Stimulated activated CD4-positive, alpha-beta T cell treated with anti-CD3 and anti-CD28 coated beads, Interleukin-2, amount 100 ng/mL, for 48 hours (primary cell): ENCODE data around the gene CNIH2.
A peak's percentile ranks its signal among the peaks of the same experiment; 100 is the strongest.

Source experiments
- DNase-seq, 2 donors: peaks; one replicate each; pipeline ENCODE4 v3.0.0-alpha.2; 2020

The CNIH2 gene

DNA sequence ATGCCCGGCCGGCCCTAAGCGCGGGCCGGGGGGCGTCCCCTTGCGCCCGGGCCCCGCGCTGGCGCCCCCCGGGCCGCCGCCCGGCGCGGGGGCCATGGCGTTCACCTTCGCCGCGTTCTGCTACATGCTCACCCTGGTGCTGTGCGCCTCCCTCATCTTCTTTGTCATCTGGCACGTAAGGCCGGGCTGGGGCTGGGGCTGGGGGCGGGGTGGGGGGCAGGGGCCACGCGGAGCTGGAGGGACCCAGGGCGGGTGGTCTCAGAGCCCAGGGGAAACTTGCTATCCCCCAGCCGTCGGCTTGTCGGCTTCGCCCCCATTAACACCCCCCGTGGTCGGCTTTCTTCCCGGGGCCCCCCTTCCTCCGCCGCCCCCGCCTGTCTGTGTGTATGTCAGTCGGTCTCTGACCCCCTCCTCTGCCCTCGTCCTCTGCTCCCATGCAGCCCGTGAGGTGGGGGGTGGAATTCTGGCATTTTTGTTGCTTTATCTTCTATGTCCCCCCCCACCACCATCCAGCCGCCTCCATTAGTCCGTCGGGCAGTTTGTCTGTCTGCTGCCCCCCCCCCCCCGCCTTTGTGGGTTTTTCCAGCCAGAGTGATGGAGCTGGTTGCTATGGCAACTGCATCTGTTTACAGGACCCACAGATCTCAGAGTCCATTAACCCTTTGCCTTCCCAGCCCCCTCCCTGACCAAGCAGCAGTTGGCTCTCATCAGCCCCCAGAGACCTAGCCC is 552 bp downstream of the CNIH2 start:
- DNase-seq: no peak

- DNase-seq: no peak
Measured at GRCh38 chr11:66279092-66279734, 1.2 kb downstream of the CNIH2 start.

- DNase-seq: no peak
Measured at GRCh38 chr11:66280428-66280827, 2.5 kb downstream of the CNIH2 start.

DNA sequence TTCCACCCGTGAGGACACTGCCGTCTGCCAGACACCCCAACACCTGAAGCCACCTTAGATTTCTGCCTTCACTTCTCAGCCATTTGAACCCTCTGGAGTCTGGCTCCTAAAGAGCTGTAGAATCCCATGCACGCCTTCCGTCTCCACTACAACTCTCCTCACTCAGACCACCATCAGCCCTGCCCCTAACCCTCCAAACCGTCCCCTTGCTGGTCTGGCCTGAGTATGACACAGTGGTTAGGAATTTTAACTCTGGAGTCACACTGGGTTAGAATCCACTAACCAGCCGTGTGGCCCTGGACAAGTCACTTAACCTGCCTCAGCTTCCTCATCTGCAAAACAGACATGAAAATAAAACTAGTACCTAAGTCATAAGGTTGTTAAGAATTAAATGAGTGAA is 3.0 kb downstream of the CNIH2 start:
- DNase-seq: no peak

GRCh38 chr11:66281776-66282467 is 3.9 kb downstream of the CNIH2 start:
- DNase-seq: no peak

DNA sequence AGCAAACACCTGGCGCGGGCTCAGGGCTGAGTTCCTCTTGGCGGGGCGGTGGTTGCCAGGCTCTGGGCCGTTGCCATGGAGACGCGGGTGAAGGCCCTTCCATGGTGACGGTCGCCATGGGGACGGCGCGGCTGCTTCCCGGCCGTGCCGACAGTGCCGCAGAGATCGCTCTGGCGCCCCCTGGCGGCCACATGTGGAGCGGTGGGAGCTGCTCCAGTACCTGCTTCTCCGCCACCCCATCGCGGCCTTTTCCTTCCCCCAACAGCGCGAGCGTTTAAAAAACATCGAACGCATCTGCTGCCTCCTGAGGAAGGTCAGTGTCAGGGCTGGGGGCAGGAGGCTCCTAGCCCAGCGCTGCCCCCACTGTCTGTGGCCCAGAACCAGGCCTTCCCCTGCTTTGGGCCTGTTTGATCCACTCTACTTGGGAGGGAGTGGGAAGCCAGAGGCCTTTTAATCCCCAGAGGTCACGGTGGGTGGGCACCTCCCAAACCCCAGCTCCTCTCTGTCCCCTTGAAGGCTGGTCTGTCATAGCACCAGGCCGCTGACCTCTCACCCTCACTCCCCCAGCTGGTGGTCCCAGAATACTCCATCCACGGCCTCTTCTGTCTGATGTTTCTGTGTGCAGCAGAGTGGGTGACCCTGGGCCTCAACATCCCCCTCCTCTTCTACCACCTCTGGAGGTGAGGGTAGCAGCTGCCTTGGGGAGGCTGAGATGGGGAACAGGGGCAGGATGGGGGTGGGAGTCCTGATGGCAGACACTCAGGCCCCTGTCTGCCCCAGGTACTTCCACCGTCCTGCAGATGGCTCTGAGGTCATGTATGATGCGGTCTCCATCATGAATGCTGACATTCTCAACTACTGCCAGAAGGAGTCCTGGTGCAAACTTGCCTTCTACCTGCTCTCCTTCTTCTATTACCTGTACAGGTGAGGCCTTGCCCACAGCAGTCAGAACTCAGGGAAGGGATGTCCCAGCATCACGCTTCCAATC is 4.8 kb downstream of the CNIH2 start:
- peak; percentile 99 for DNase-seq

- no peak for DNase-seq
Measured at GRCh38 chr11:66283461-66284105, 5.6 kb downstream of the CNIH2 start.

DNA sequence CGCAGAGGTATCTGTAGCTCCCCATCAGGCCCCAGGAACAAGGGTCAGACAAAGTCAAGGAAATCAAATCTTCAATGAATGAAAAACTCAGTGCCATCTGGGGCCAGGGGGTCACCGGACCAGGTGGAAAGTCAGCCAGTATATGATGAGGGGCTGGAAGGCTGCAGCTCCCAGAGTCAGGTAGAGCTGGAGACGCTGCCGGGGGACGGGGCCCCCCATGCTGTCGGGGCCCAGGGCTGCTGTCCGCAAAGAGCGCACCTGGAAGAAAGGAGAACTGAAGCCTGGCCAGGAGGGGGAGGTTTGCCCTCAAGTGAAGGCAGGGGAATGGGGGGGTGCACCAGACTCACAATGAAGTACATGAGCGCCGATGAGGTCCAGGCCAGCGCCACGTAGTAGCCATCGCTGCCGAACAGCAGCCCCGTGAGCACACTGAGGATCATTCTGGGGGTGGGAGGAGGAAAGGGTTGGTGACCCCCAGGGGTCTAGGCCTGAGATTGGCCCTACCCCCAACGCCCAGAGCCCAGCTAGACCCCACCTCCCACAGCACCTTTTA is 6.6 kb downstream of the CNIH2 start:
- no peak for DNase-seq

GRCh38 chr11:66285250-66285947 is 7.4 kb downstream of the CNIH2 start:
- DNase-seq: no peak

GRCh38 chr11:66286699-66287098 is 8.7 kb downstream of the CNIH2 start:
- no peak for DNase-seq

DNA sequence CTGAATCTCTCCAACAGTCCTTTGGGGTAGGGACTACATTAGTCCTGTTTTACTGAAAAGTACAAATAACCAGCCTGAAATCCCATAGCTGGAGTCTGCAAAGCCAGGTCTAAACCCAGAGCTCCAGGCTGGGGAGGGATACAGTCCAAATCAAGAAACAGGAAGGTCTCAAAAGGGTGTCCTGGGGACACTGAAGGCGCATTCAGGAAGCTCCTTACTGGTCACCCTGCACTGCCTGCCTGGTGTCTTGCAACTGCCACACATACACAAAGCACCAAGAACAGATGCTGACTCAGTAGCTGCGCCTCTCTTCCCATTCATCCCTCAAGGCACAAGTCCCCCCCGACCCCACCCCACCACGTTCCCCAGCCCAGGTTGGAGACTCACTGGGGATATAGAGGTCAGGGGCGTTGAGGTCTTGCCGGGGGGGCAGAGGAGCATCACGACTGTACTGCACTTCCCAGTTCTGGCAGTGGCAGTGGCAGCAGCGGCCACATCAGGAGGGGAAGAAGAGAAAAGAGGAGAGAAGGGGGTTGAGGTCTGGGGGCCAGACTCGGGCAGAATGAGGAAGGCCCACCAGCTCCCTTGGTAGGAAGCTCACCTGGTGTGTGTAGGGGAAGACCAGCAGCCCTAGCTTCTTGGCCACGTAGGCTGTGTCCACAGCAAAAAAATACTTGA is 9.4 kb downstream of the CNIH2 start:
- DNase-seq: no peak

DNA sequence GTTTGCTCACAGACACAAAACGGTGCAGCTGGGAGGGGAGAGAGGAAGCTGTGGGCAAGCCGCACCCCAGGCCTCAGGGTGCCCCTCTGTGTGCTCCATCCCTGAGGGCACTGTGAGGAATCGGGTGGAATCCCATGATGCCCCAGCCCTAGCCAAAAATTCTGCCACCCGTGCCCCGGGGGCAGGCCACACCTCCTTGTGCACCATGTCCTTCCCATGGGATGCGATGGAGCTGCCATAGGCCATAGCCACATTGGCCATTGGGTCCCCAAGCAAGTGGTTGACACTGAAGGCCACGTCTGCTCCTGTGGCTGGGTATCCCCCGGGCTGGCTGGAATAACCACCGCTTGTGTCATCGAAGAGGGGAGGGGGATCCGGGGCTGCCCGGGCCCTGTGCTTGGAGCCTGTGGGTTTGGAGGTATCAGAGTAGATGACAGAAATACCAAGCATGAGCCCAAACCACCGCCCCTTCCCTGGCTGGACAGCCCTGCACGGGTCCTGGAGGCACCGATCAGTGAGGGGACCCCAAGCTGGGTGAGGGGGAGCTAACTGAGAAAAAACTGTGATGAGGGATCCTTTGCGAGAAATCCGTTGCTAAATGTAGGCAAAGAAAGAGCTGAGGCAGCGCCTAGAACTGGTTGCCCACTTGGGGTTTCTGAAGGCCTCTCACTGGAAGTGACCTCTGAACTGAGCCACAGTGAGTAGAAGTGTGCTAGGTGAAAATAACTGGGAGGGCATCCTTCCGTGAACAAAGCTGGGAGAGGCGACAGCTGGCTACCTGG is 10.1 kb downstream of the CNIH2 start:
- DNase-seq: no peak

DNA sequence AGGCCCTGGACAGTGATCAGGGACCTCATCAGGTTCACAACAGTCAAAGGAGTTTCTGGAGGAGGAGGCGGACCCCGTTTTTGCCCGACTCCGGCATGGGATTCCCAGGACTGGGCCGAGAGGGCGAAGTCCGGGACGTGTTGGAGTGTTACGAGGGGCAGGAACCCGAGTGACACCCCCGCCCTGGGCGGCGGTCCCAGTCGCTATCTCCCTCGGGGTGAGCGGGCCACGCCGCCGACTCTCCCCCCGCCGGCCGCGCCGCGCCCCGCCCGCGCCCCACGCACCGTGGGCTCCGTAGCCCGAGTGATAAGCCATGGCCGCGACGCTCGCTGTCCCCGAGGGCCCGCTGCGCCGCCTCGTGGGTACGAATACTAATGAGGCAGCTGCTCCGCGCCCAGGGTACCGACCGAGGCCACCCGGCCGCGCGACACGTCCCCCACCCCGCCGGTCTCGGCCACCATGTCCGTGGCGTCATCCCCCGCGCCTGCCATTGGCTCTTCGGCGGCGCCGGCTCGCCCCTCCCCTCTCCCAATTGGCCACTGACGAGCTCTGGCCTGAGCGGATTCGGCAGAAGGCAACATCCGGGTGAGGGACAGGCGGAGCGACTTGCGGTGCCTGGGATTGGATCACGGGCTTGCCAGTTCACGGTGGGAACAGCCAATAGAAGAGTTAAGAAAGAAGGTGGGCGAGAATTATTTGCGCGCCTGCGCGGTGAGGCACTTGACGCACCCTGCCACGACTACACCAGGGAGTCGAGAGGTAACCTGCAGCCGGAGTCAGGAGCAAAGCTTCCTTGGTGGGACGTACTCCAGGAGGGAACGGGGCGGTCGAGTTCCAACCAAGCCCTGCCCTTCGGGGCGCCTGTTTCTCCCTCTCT is 10.9 kb downstream of the CNIH2 start, which contains the start of gene YIF1A:
Gene YIF1A (minus strand): TSS at position 473 of the 877 bp plus-strand sequence. CDS start 158 bp downstream, at position 315.
- peak; percentile 94 to 95 for DNase-seq

GRCh38 chr11:66289548-66290329 is 11.8 kb downstream of the CNIH2 start:
- DNase-seq: peak; percentile 78 to 79

DNA sequence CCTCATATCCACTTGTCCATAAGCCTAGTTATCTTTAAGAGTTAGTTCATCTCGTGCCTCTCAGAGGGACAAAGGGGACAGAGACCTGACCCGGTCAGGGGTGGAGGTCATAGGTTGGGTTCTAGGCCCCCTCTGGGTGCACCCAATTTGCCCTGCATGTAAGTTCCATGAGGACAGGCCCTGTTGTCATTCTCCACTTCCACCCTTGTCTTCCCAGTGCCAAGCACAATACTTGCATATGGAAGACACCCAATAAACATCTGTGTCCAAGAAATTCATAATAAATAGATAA is 12.3 kb downstream of the CNIH2 start:
- no peak for DNase-seq

GRCh38 chr11:66291303-66291705 is 13.3 kb downstream of the CNIH2 start:
- no peak for DNase-seq

GRCh38 chr11:66291706-66292542 is 13.9 kb downstream of the CNIH2 start, which contains the start of gene TMEM151A:
Gene TMEM151A, plus strand, starts transcription at chr11:66291894. Its CDS starts 120 bp downstream, at chr11:66292014.
- peak in 1 of 2 donors; percentile 29 for DNase-seq
